ENCODE data around the gene HLA-DMA.

- TF ChIP-seq RAD21 (IDR thresholded peaks at IDR 0.05; ENCODE audit: low read depth) (no peak), EP300 (IDR thresholded peaks at IDR 0.05; ENCODE audit: borderline replicate concordance) (no peak), REST (IDR thresholded peaks at IDR 0.05; ENCODE audit: low read depth) (no peak), TAF1 (IDR thresholded peaks at IDR 0.05; ENCODE audit: low read depth) (no peak), CREB1 (IDR thresholded peaks at IDR 0.05; ENCODE audit: low read depth) (no peak)
Observed at GRCh38 chr6:32956176-32956575, 3.3 kb upstream of the HLA-DMA start.

All from Ishikawa (cell line).